Ascending aorta (tissue), 2 donors: ENCODE measurements around the gene MAPK10. TPM values are rescaled to one million over a fixed set of nuclear protein-coding genes. Genes with fewer than 3 reads are reported as not detected.

ENCODE experiments used
- DNase-seq, 2 donors: peaks; one replicate each; pipeline ENCODE4 v3.0.0-alpha.2; 2019; ENCODE audit warnings: low spot score in 2 of 2
- H3K27ac ChIP-seq, 2 donors: fragments of 200-600 bp; sonication (generic); one replicate each; pipeline ENCODE4 v1.5.1; 2016 to 2017; ENCODE audit warnings: mild to moderate bottlenecking in 1 of 2
- H3K27me3 ChIP-seq: fragments of 200-600 bp; sonication (generic); one replicate; pipeline ENCODE4 v1.5.1; 2017
- H3K36me3 ChIP-seq, 2 donors: fragments of 200-600 bp; sonication (generic); one replicate each; pipeline ENCODE4 v1.5.1; 2016
- H3K4me1 ChIP-seq, 2 donors: fragments of 200-600 bp; sonication (generic); one replicate each; pipeline ENCODE4 v1.5.1; 2016 to 2017; ENCODE audit warnings: mild to moderate bottlenecking in 1 of 2
- H3K4me3 ChIP-seq, 2 donors: fragments of 200-600 bp; sonication (generic); one replicate each; pipeline ENCODE4 v1.5.1; 2016 to 2017; ENCODE audit warnings: mild to moderate bottlenecking in 1 of 2
- H3K9me3 ChIP-seq, 2 donors: fragments of 200-600 bp; sonication (generic); one replicate each; pipeline ENCODE4 v1.5.1; 2016
- intact Hi-C: fragments of 100-400 bp; cut with DNase I; formaldehyde crosslinking; loops from one replicate; pipeline ENCODE4 v1.15.1; 2023
- total RNA-seq: library from RNA; depleted of rRNA; stranded (reverse); fragments of >200 nt; gene quantifications from one replicate; pipeline ENCODE4 v1.1.0, GENCODE V29; 2016
- TF ChIP-seq, protein P1 (sequence below), 3 experiments: fragments of 200-600 bp in 2 of 3; fragments of 450-650 bp in 1 of 3; sonication (generic) in 2 of 3; IDR thresholded peaks; one replicate each; pipeline ENCODE4 v1.5.1; 2016 to 2019; ENCODE audit warnings: antibody characterized with exemption in 3 of 3, mild to moderate bottlenecking in 1 of 3, moderate library complexity in 1 of 3

Gene MAPK10
- total RNA-seq, 1 donor from 2014 or later = 9.3 TPM

DNA sequence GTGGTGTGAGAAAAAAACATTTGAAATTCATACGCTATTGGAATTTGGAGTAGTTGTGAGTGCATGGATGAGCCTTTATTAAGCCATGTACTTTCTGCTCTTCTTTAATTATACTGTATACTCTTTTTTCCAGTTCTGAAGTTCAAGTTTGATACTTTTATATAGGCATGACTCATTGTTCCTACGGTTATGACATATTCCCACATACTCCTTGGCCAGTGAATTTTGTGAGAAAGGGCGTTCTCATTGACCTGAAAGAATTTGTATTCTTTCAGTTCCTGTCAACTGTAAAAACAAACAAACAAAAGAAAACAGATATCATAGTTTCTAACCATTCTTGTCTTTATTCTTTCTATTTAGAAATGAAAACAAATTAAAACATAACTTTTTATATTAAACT lies 407.3 kb downstream of the MAPK10 start:
- Histone ChIP-seq H3K36me3 (no peaks in the 10 kb centered on the region), H3K9me3 (no peaks in the 10 kb centered on the region), H3K27me3 (no peaks in the 10 kb centered on the region), H3K27ac (no peak overlapping the region), H3K4me3 (no peak overlapping the region), H3K4me1 (no peaks in the 10 kb centered on the region)
- TF ChIP-seq, protein P1, sequence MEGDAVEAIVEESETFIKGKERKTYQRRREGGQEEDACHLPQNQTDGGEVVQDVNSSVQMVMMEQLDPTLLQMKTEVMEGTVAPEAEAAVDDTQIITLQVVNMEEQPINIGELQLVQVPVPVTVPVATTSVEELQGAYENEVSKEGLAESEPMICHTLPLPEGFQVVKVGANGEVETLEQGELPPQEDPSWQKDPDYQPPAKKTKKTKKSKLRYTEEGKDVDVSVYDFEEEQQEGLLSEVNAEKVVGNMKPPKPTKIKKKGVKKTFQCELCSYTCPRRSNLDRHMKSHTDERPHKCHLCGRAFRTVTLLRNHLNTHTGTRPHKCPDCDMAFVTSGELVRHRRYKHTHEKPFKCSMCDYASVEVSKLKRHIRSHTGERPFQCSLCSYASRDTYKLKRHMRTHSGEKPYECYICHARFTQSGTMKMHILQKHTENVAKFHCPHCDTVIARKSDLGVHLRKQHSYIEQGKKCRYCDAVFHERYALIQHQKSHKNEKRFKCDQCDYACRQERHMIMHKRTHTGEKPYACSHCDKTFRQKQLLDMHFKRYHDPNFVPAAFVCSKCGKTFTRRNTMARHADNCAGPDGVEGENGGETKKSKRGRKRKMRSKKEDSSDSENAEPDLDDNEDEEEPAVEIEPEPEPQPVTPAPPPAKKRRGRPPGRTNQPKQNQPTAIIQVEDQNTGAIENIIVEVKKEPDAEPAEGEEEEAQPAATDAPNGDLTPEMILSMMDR (IDR thresholded peaks at IDR 0.05) = no peak
- intact Hi-C loops = no loop called here
- DNase-seq = no peak

- H3K36me3 ChIP-seq = no peaks in the 10 kb centered on the region
- H3K27me3 ChIP-seq = no peaks in the 10 kb centered on the region
- no peaks in the 10 kb centered on the region for H3K9me3 ChIP-seq
- no peak overlapping the region for H3K4me3 ChIP-seq
- no peaks in the 10 kb centered on the region for H3K4me1 ChIP-seq
- intact Hi-C loops = no loop called here
- H3K27ac ChIP-seq = no peak overlapping the region
- no peak for DNase-seq
- TF ChIP-seq, protein P1 (IDR thresholded peaks at IDR 0.05) = no peak
These were observed 408.8 kb downstream of the MAPK10 start for GRCh38 chr4:85951099-85951498.

DNA sequence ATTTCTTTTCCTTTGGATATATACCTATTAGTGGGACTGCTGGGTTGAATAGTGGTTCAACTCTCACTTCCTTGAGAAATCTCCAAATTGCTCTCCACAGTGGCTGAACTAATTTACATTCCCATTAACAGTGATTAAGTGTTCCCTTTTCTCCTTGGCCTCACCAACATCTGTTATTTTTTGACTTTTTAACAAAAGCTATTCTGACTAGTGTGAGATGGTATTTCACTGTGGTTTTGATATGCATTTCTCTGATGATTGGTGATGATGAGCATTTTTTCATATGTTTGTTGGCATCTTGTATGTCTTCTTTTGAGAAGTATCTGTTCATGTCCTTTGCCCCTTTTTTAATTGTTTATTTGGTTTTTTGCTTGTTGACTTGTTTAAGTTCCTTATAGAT lies 413.0 kb downstream of the MAPK10 start:
- no peak for DNase-seq
- Histone ChIP-seq H3K36me3 (no peaks in the 10 kb centered on the region), H3K4me3 (no peak overlapping the region), H3K9me3 (no peaks in the 10 kb centered on the region), H3K27me3 (no peaks in the 10 kb centered on the region), H3K4me1 (no peaks in the 10 kb centered on the region), H3K27ac (no peak overlapping the region)
- TF ChIP-seq, protein P1 (IDR thresholded peaks at IDR 0.05) = no peak
- intact Hi-C loops = no loop called here

GRCh38 chr4:85942107-85942506 lies 417.7 kb downstream of the MAPK10 start:
- Histone ChIP-seq H3K9me3 (no peaks in the 10 kb centered on the region), H3K4me3 (no peak overlapping the region), H3K36me3 (no peaks in the 10 kb centered on the region), H3K4me1 (no peaks in the 10 kb centered on the region), H3K27me3 (no peaks in the 10 kb centered on the region), H3K27ac (no peak overlapping the region)
- intact Hi-C loops = no loop called here
- TF ChIP-seq, protein P1 (IDR thresholded peaks at IDR 0.05) = no peak
- DNase-seq = no peak

GRCh38 chr4:85940151-85940550 lies 419.7 kb downstream of the MAPK10 start:
- no peak overlapping the region for H3K4me3 ChIP-seq
- intact Hi-C loops = no loop called here

More at GRCh38 chr4:85940151-85940550, 419.7 kb downstream of the MAPK10 start:
- no peaks in the 10 kb centered on the region for H3K27me3 ChIP-seq
- H3K36me3 ChIP-seq = no peaks in the 10 kb centered on the region
- no peaks in the 10 kb centered on the region for H3K4me1 ChIP-seq
- no peak overlapping the region for H3K27ac ChIP-seq
- no peak for DNase-seq
- H3K9me3 ChIP-seq = no peaks in the 10 kb centered on the region
- TF ChIP-seq, protein P1 (IDR thresholded peaks at IDR 0.05) = no peak

Other genes with a start within 250 kb of the MAPK10 start
- 20.8 TPM for gene PTPN13, start 234.3 kb upstream of the MAPK10 start, total RNA-seq